ENCODE results near the gene SLC43A3.

SLC43A3 gene

DNA sequence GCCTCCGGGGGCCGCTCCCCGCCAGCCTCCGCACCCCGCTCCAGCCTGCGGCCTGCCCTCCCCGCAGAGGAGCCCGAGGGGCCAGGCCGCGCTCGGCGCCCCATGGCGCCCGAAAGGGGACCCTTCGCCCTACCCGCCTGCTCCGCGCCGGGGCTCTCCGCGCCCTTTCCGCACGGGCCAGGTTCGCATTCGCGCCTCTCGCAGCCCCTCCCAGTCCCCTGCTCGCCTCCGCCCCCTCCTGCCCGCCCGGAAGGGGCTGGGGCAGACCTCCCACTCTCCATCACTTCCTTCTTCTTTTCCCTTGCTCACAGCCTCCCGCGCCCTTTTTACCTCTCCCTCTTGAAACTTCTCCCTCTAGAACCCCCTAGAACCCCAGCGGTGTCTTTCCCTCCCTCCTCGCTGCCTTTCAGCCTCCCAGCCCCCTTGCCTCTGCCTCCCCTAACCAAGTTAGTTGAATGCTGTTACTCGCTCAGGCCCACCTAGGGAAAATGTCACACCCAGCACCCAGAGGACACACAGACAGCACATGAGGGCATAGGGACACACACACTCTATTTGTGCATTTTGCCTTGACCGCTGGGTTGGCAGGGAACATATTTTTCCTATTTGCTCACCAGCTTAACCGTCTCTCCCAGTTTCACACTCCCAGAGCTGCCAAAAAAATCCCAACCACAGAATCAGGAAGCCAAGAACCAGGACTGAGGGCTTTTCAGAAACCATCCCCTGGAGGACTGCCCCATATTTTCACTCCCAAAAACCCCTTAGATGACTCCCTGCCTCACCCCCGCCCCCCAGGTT is at the start of gene SLC43A3:
SLC43A3 (minus strand) TSS at position 193 of the 798 bp plus-strand sequence. CDS start 949 bp downstream, outside the sequence.
- CTCF ChIA-PET: no interaction called here
- H3K27ac ChIP-seq: peak within 1 kb of the TSS; percentile 100
- DNase-seq (ENCODE audit: low spot score): peak; percentile 31
- POLR2A ChIA-PET (ENCODE audit: low non-redundant PET): no interaction called here
- TF ChIP-seq, protein P1, sequence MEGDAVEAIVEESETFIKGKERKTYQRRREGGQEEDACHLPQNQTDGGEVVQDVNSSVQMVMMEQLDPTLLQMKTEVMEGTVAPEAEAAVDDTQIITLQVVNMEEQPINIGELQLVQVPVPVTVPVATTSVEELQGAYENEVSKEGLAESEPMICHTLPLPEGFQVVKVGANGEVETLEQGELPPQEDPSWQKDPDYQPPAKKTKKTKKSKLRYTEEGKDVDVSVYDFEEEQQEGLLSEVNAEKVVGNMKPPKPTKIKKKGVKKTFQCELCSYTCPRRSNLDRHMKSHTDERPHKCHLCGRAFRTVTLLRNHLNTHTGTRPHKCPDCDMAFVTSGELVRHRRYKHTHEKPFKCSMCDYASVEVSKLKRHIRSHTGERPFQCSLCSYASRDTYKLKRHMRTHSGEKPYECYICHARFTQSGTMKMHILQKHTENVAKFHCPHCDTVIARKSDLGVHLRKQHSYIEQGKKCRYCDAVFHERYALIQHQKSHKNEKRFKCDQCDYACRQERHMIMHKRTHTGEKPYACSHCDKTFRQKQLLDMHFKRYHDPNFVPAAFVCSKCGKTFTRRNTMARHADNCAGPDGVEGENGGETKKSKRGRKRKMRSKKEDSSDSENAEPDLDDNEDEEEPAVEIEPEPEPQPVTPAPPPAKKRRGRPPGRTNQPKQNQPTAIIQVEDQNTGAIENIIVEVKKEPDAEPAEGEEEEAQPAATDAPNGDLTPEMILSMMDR (conservative IDR thresholded peaks at IDR 0.05; ENCODE audit: low read depth): no peak

DNA sequence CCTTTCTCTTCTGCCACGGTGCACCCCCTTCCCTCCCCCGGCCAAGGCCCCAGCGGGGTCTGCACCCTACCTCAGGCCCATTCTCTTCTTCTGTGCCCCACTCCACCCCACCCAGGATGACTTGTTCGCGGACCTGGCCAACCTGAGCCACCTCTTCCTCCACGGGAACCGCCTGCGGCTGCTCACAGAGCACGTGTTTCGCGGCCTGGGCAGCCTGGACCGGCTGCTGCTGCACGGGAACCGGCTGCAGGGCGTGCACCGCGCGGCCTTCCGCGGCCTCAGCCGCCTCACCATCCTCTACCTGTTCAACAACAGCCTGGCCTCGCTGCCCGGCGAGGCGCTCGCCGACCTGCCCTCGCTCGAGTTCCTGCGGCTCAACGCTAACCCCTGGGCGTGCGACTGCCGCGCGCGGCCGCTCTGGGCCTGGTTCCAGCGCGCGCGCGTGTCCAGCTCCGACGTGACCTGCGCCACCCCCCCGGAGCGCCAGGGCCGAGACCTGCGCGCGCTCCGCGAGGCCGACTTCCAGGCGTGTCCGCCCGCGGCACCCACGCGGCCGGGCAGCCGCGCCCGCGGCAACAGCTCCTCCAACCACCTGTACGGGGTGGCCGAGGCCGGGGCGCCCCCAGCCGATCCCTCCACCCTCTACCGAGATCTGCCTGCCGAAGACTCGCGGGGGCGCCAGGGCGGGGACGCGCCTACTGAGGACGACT is 49.3 kb upstream of the SLC43A3 start:
- TF ChIP-seq, protein P1 (conservative IDR thresholded peaks at IDR 0.05; ENCODE audit: low read depth): no peak
- DNase-seq (ENCODE audit: low spot score): no peak
- POLR2A ChIA-PET (ENCODE audit: low non-redundant PET): no interaction called here
- no peak overlapping the region for H3K27ac ChIP-seq
- CTCF ChIA-PET: interaction anchor here (0.6 to 1.4 kb wide), 7 partner anchors 9 to 1794 kb away, joined by 3 to 11 read pairs (median 4); no protein-coding TSS in a partner anchor

DNA sequence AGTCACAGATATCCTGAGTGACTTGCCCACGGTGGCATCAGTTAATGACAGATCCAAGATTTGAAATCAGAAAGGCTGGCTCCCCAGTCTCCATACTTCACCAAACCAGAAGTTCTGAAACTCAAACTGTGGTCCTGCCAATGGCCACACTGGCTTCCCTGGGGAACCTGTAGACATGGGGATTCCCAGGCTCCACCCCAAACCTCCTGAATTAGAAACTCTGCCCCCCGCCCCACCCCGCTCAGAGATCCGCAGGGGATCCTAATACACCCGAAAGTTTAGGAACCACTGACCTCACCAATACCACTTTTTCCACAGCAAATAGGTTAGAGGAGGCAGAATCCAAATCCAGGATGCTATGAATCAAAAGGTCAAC is 48.7 kb upstream of the SLC43A3 start:
- ChIA-PET POLR2A (ENCODE audit: low non-redundant PET) (no interaction called here), CTCF (interaction anchor here (1.2 kb wide), 1 partner anchor 21 kb away, joined by 5 read pairs; no protein-coding TSS in a partner anchor)
- no peak for DNase-seq (ENCODE audit: low spot score)
- TF ChIP-seq, protein P1 (conservative IDR thresholded peaks at IDR 0.05; ENCODE audit: low read depth): no peak
- H3K27ac ChIP-seq: no peak overlapping the region

DNA sequence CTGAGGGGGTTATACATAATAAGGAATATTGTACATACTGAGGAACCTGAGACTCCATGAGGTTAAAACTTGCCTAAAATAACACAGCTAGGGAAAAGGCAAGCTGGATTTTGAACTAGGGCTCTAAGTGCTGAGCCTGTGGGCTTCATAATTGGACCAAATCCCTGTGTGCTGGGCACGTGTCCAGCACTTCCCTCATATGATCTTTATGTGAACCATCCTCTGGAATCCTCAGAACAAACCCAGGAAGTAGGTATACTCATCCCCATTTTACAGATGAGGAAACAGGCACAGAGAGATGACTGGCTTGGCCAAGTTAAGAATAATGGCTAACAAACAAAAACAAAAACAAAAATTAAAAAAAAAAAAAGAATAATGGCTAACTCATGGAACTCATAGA is 48.3 kb upstream of the SLC43A3 start:
- ChIA-PET CTCF (interaction anchor here (0.7 to 1.3 kb wide), 3 partner anchors 7 to 393 kb away, joined by 4 to 5 read pairs (median 4); no protein-coding TSS in a partner anchor), POLR2A (ENCODE audit: low non-redundant PET) (no interaction called here)
- TF ChIP-seq, protein P1 (conservative IDR thresholded peaks at IDR 0.05; ENCODE audit: low read depth): no peak
- H3K27ac ChIP-seq: no peak overlapping the region
- DNase-seq (ENCODE audit: low spot score): no peak

DNA sequence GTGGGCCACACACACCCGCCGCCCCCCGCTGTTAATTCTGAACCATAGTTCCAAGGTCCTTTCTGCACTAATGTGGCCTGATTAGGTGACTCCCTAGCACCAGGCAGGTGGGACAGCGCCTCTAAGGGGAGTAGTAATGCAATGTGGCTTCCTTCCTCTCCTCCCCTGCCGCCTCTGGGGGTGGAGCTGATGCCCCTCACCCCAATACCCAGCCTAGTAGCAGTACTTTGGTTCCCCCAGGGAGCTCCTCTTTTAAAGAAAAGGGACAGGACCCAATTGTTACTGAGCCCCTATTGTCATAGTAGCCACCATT is 47.8 kb upstream of the SLC43A3 start:
- DNase-seq (ENCODE audit: low spot score): no peak
- TF ChIP-seq, protein P1 (conservative IDR thresholded peaks at IDR 0.05; ENCODE audit: low read depth): no peak
- no peak overlapping the region for H3K27ac ChIP-seq
- ChIA-PET POLR2A (ENCODE audit: low non-redundant PET) (no interaction called here), CTCF (interaction anchor here (0.7 to 1.3 kb wide), 3 partner anchors 8 to 393 kb away, joined by 4 to 5 read pairs (median 4); no protein-coding TSS in a partner anchor)

DNA sequence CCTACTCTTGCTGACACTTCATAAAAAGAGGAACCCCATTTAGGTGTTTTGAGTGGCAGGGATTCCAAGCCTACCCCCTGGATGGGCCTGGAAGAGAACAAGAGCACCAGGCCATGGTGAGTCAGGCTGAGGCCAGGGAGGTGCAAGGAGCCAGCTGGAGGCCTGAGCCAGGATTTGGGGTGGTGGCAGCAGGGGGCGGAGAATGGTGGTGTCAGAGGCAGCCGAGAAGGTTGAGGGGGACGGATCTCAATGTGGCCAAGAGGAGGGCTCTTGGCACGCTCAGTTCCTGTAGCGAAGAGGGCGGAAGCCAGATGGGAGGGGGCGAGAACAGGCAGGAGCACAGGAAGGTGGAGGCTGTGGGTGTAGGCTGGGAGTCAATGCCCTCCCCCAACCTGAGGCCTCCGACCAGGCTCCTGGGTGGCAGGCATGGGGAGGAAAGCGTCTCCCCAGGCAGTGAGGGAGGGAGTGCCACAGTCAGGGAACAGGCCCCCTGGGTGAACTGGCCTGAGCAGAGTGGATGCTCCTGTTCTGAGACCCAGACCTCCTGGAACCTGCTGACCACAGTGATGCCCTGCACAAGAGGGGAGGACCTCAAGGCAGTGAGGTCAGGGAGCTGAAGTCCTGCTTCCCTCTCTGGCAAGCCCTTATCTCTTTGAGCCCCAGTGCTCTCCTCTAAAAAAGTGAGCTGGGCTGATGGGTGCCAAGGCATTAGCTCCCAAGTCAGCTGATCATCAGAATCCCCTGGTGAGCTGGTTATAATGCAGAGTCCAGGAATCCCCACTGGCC is 47.3 kb upstream of the SLC43A3 start:
- no peak for DNase-seq (ENCODE audit: low spot score)
- ChIA-PET POLR2A (ENCODE audit: low non-redundant PET) (no interaction called here), CTCF (interaction anchor here (0.7 to 1.8 kb wide), 4 partner anchors 8 to 19 kb away, joined by 3 to 8 read pairs (median 4); no protein-coding TSS in a partner anchor)
- H3K27ac ChIP-seq: no peak overlapping the region; the same call in 1 of the 2 replicates
- TF ChIP-seq, protein P1 (conservative IDR thresholded peaks at IDR 0.05; ENCODE audit: low read depth): no peak
